ENCODE measurements around the gene KLRG1. TPM values are rescaled to one million over a fixed set of nuclear protein-coding genes. Genes with fewer than 3 reads are reported as not detected.

Gene KLRG1
- polyA plus RNA-seq, 1 donor from 2014 or later = 4.7 TPM

- H3K4me3 ChIP-seq (ENCODE audit: low read length) = no peak overlapping the region
- H3K79me2 ChIP-seq (replicated peaks; ENCODE audit: insufficient read depth, low read length) = no peaks in the 10 kb centered on the region
- no peaks in the 10 kb centered on the region for H4K20me1 ChIP-seq (ENCODE audit: insufficient read depth)
- no peak overlapping the region for H3K4me2 ChIP-seq (ENCODE audit: low read length)
- H3K36me3 ChIP-seq (ENCODE audit: insufficient read depth, low read length) = no peaks in the 10 kb centered on the region
- H3K9me3 ChIP-seq (ENCODE audit: low read length) = no peaks in the 10 kb centered on the region
- no peak overlapping the region for H3K27ac ChIP-seq (ENCODE audit: low read length)
- H3F3A ChIP-seq (ENCODE audit: insufficient read depth, low read length, poor library complexity, severe bottlenecking) = no peaks in the 10 kb centered on the region
- no peaks in the 10 kb centered on the region for H3K9me2 ChIP-seq (ENCODE audit: insufficient read depth, low read length)
- no peaks in the 10 kb centered on the region for H3K27me3 ChIP-seq (ENCODE audit: insufficient read depth, low read depth, low read length)
- H2AFZ ChIP-seq (ENCODE audit: low read depth, low read length) = no peak overlapping the region
- no peak for TF ChIP-seq EZH2 (IDR thresholded peaks at IDR 0.05; ENCODE audit: borderline replicate concordance, insufficient read depth, low read length, poor library complexity, severe bottlenecking)
- no peak for TF ChIP-seq EP300 (conservative IDR thresholded peaks at IDR 0.05; ENCODE audit: poor library complexity, severe bottlenecking)
- no peak for TF ChIP-seq TAF1 (IDR thresholded peaks at IDR 0.05; ENCODE audit: low read depth)
- TF ChIP-seq POLR2AphosphoS5 (IDR thresholded peaks at IDR 0.05) = no peak
- TF ChIP-seq, protein P1, sequence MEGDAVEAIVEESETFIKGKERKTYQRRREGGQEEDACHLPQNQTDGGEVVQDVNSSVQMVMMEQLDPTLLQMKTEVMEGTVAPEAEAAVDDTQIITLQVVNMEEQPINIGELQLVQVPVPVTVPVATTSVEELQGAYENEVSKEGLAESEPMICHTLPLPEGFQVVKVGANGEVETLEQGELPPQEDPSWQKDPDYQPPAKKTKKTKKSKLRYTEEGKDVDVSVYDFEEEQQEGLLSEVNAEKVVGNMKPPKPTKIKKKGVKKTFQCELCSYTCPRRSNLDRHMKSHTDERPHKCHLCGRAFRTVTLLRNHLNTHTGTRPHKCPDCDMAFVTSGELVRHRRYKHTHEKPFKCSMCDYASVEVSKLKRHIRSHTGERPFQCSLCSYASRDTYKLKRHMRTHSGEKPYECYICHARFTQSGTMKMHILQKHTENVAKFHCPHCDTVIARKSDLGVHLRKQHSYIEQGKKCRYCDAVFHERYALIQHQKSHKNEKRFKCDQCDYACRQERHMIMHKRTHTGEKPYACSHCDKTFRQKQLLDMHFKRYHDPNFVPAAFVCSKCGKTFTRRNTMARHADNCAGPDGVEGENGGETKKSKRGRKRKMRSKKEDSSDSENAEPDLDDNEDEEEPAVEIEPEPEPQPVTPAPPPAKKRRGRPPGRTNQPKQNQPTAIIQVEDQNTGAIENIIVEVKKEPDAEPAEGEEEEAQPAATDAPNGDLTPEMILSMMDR (IDR thresholded peaks at IDR 0.05; ENCODE audit: poor library complexity, severe bottlenecking) = no peak
- no peak for TF ChIP-seq SMC3 (conservative IDR thresholded peaks at IDR 0.05; ENCODE audit: poor library complexity)
- TF ChIP-seq MXI1 (conservative IDR thresholded peaks at IDR 0.05; ENCODE audit: poor library complexity, severe bottlenecking) = no peak
- H3K9ac ChIP-seq (ENCODE audit: low read length) = no peak overlapping the region
These were observed 63.3 kb downstream of the KLRG1 start for GRCh38 chr12:9052610-9053009.

Other genes with a start within 250 kb of the KLRG1 start
- gene A2ML1, start 166.9 kb upstream of the KLRG1 start, polyA plus RNA-seq = 0.08 TPM in 1 of 2 replicates, not detected in the other
- 104 and 124 TPM in 2 replicates for gene PHC1, start 75.0 kb upstream of the KLRG1 start, polyA plus RNA-seq
- gene M6PR, start 39.9 kb upstream of the KLRG1 start, polyA plus RNA-seq = 52.8 and 82.5 TPM in 2 replicates
- 0.09 TPM in 1 of 2 replicates, not detected in the other for gene A2M, start 126.4 kb downstream of the KLRG1 start, polyA plus RNA-seq
- not detected in 2 replicates for gene PZP, start 218.8 kb downstream of the KLRG1 start, polyA plus RNA-seq

All from neural cell (in vitro differentiated cells).